ENCODE results near the gene SPHK2. TPM values are rescaled to one million over a fixed set of nuclear protein-coding genes. Genes with fewer than 3 reads are reported as not detected.

Gene SPHK2
- total RNA-seq, 2 experiments from 2014 or later, result 27.7 to 29.5 TPM

DNA sequence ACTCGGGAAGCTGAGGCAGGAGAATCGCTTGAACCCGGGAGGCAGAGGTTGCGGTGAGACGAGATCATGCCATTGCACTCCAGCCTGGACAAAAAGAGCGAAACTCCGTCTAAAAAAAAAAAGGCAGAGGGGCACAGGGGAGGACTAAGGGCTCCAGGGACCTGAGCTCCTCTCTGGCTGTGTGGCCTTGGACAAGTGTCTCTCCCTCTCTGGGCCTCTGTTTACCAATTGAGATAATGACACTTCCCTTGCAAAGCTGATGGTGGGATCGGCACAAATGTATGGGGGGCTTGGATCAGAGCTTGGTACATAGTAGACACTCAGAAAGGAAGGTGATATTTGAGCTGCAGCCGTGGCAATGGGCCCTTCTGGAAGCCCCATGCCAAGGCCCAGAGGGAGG, 24.1 kb upstream of the SPHK2 start:
- POLR2A ChIA-PET, result interaction anchor here (1.0 kb wide), 1 partner anchor 21 kb away, joined by 3 read pairs; no protein-coding TSS in a partner anchor
- no peak for DNase-seq
- Mint-ChIP-seq H3K9me3 (no peaks in the 10 kb centered on the region), H3K36me3 (ENCODE audit: low read depth) (peaks cover 21% of the 10 kb centered on the region), H3K4me3 (peak overlapping the region; percentile 74), H3K27me3 (no peaks in the 10 kb centered on the region), H3K27ac (peak overlapping the region; percentile 85), H3K4me1 (peaks cover 53% of the 10 kb centered on the region)
- CTCF ChIA-PET, result interaction anchor here (1.3 to 1.7 kb wide), 3 partner anchors 11 to 89 kb away, joined by 4 to 9 read pairs (median 5); no protein-coding TSS in a partner anchor

DNA sequence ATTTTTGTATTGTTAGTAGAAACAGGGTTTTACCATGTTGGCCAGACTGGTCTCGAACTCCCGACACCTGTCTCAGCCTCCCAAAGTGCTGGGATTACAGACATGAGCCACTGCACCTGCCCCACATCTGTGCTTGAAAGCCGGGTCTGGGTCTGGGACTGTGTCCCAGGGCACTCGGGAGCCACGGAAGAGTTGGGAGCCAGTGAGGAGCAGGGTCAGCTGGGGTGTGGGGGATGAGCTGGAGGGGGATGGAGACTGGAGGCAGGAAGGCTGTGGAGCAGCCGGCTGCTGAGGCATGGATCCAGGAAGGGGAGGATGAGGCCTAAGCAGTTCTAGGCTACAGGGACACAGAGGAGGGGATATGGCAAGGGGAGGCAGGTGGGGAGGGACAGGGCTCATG, 23.5 kb upstream of the SPHK2 start:
- Mint-ChIP-seq H3K36me3 (ENCODE audit: low read depth) (peaks cover 21% of the 10 kb centered on the region), H3K4me3 (peak overlapping the region; percentile 74), H3K4me1 (peaks cover 49% of the 10 kb centered on the region), H3K27me3 (no peaks in the 10 kb centered on the region), H3K27ac (peak overlapping the region; percentile 85), H3K9me3 (no peaks in the 10 kb centered on the region)
- ChIA-PET CTCF (interaction anchor here (1.3 to 1.7 kb wide), 3 partner anchors 11 to 90 kb away, joined by 4 to 9 read pairs (median 5); no protein-coding TSS in a partner anchor), POLR2A (no interaction called here)
- DNase-seq, result no peak

DNA sequence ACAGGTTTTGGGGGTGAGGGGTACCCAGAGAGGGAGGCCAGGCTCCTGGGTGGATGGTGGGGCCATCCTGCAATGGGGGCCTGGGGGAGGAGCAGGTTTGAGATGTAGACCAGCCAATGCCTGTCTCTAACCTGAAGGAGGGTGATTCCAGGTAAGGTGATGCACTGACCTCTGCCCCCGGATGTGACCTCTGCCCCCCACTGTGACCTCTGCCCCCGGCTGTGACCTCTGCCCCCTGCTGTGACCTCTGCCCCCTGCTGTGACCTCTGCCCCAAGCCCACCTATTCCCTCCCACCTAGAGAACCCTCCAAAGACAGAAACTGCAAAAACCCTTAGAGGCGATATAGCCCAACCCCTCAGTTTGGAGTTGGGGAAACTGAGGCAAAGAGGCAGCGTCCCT, 23.1 kb upstream of the SPHK2 start:
- H3K27me3 Mint-ChIP-seq, result no peaks in the 10 kb centered on the region
- CTCF ChIA-PET, result no interaction called here

DNA sequence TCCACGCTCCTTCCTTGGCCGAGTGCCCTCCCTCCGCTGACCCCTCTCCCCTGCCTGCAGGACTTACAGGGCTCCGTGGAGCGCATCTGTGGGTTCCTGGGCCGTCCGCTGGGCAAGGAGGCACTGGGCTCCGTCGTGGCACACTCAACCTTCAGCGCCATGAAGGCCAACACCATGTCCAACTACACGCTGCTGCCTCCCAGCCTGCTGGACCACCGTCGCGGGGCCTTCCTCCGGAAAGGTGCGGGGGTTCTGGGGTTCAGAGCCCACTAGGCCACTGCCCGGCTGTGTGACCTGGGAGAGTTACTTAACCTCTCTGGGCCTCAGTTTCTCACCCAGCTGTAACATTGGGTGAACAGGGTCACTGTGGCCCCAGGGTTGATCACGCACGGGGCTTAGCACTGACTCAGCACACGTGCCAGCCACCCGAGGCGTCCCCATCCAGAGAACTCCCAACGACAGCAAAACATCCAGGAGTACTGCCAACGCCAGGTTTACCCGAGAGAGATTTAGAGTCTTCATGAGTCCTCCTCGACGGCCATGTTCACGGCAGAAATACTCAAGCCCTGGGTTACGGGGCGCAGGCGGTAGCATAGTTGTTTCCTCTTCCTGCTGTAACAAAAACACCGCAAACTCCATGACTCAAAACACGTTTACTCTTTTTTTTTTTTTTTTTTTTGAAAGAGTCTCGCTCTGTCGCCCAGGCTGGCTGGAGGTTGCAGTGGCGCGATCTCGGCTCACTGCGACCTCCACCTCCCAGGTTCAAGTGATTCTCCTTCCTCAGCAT, 22.4 kb upstream of the SPHK2 start:
- Mint-ChIP-seq H3K36me3 (ENCODE audit: low read depth) (peaks cover 21% of the 10 kb centered on the region), H3K27me3 (no peaks in the 10 kb centered on the region), H3K4me3 (peak overlapping the region; percentile 74), H3K27ac (peak overlapping the region; percentile 85), H3K9me3 (no peaks in the 10 kb centered on the region), H3K4me1 (peaks cover 39% of the 10 kb centered on the region)
- peak; percentile 75 for DNase-seq
- CTCF ChIA-PET, result interaction anchor here (0.7 kb wide), 1 partner anchor 114 kb away, joined by 4 read pairs; no protein-coding TSS in a partner anchor
- POLR2A ChIA-PET, result interaction anchor here (0.6 to 1.1 kb wide), 3 partner anchors 9 to 406 kb away, joined by 3 to 4 read pairs (median 4); no protein-coding TSS in a partner anchor

More for the DNA sequence above, 23.1 kb upstream of the SPHK2 start:
- peak overlapping the region; percentile 74 for H3K4me3 Mint-ChIP-seq
- DNase-seq, result no peak
- H3K9me3 Mint-ChIP-seq, result no peaks in the 10 kb centered on the region
- POLR2A ChIA-PET, result interaction anchor here (1.0 to 1.1 kb wide), 2 partner anchors 10 to 14 kb away, joined by 4 read pairs; no protein-coding TSS in a partner anchor
- peaks cover 45% of the 10 kb centered on the region for H3K4me1 Mint-ChIP-seq
- peaks cover 21% of the 10 kb centered on the region for H3K36me3 Mint-ChIP-seq (ENCODE audit: low read depth)
- H3K27ac Mint-ChIP-seq, result peak overlapping the region; percentile 85

DNA sequence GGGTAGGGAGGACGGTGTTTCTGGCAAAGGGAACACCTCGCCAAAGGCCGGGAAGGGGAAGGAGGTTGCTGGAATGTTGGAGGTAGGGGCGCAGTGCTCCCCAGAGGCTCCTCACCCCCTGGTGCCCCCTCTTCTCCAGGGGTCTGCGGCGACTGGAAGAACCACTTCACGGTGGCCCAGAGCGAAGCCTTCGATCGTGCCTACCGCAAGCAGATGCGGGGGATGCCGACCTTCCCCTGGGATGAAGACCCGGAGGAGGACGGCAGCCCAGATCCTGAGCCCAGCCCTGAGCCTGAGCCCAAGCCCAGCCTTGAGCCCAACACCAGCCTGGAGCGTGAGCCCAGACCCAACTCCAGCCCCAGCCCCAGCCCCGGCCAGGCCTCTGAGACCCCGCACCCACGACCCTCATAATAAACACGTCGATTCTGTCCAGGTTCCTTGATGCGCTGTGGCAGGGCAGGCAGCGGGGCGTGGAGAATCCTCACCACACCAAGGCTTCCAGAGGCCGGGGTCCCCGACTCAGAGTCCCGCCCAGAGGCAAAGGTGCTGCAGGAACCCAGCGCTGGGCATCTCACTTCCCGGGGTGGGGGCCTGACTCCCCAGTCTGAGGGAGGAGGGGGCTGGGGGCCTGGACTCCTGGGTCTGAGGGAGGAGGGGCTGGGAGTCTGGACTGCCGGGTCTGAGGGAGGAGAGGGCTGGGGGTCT, 20.2 kb upstream of the SPHK2 start:
- H3K27me3 Mint-ChIP-seq, result no peaks in the 10 kb centered on the region
- no peak overlapping the region for H3K27ac Mint-ChIP-seq
- H3K9me3 Mint-ChIP-seq, result no peaks in the 10 kb centered on the region
- ChIA-PET CTCF (no interaction called here), POLR2A (no interaction called here)
- H3K4me1 Mint-ChIP-seq, result peaks cover 29% of the 10 kb centered on the region
- DNase-seq, result no peak
- peak overlapping the region; percentile 21 for H3K4me3 Mint-ChIP-seq
- peaks cover 16% of the 10 kb centered on the region for H3K36me3 Mint-ChIP-seq (ENCODE audit: low read depth)

DNA sequence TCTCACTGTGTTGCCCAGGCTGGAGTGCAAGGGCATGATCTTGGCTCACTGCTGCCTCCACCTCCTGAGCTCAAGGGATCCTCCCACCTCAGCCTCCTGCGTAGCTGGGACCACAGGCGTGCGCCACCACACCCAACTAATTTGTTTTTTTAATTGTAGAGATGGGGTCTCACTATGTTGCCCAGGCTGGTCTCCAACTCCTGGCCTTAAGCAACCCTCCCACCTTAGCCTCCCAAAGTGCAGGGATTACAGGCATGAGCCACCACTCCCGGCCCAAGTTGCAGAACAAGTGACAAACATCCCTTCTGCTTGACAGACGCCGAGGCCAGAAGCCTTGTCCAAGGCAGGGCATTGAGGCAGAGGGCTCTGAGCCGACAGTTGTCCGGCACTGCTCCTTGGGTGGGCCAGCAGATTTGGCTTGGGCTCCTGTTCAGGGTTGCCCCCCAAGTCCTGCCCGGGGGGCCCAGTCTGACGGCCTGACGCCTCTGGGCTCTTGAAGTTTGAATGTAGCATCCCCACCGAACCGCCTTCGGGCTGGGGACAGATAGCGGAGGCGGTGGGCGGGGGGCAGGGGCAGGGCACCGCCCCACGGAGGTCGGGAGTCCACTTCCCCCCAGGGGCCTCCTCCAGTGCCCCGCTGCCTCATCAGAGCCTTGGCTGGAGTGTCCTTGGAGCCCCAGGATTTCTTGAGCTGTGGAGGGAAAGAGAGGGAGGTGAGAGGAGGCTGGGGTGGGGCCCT, 18.5 kb upstream of the SPHK2 start:
- Mint-ChIP-seq H3K4me3 (no peak overlapping the region), H3K9me3 (no peaks in the 10 kb centered on the region), H3K27ac (no peak overlapping the region), H3K4me1 (peaks cover 15% of the 10 kb centered on the region), H3K27me3 (no peaks in the 10 kb centered on the region), H3K36me3 (ENCODE audit: low read depth) (peaks cover 9% of the 10 kb centered on the region)
- POLR2A ChIA-PET, result interaction anchor here (0.8 to 1.4 kb wide), 2 partner anchors 12 to 16 kb away, joined by 3 to 4 read pairs; no protein-coding TSS in a partner anchor
- CTCF ChIA-PET, result no interaction called here
- DNase-seq, result no peak

DNA sequence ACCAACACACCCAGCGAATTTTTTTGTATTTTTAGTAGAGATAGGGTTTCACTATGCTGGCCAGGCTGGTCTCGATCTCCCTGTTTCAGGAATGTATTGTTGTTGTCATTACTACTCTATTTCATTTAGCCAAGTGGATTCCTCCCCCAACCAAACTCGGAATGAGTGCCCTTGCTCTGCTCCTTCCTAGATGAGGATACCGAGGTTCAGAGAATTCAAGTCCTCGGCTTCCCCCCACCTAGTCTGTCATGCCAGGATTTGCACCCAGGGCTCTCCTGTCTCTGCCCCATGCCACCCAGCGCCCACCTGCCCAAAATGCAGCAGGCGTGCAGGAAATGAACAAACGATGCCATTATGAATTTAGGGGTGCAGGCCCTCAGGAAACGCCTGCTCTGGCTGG, 16.3 kb upstream of the SPHK2 start:
- CTCF ChIA-PET, result interaction anchor here (1.2 kb wide), 1 partner anchor 14 kb away, joined by 7 read pairs; no protein-coding TSS in a partner anchor
- POLR2A ChIA-PET, result interaction anchor here (1.9 kb wide), 1 partner anchor 16 kb away, joined by 6 read pairs; the partner anchor contains the start of genes RPL18 and SPHK2

DNA sequence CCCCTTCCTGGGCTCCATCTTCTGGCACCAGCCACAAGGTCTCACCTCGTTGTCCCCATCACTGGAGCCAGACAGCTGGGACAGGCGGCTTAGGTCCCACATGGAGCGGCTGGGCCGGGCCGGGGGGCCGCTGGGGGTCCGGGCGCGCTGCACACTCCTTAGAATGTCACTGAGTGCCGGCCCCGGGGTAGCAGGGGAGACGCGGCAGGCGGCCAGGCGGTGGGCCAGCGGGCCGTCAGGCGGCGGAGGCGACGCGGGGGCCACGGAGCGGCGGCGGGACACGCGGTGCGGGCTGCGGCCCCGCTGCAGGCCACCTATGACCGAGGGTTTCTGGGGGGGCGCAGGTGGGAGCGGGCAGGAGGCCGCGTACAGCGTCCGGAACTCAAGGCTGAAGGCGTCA, 15.9 kb upstream of the SPHK2 start:
- ChIA-PET CTCF (no interaction called here), POLR2A (interaction anchor here (1.9 kb wide), 1 partner anchor 15 kb away, joined by 6 read pairs; the partner anchor contains the start of genes RPL18 and SPHK2)
- Mint-ChIP-seq H3K4me3 (no peak overlapping the region), H3K27ac (no peak overlapping the region), H3K27me3 (no peaks in the 10 kb centered on the region), H3K4me1 (peaks cover 3% of the 10 kb centered on the region), H3K36me3 (ENCODE audit: low read depth) (no peaks in the 10 kb centered on the region), H3K9me3 (no peaks in the 10 kb centered on the region)
- DNase-seq, result no peak

More for the DNA sequence above, 16.3 kb upstream of the SPHK2 start:
- Mint-ChIP-seq H3K4me1 (peaks cover 3% of the 10 kb centered on the region), H3K4me3 (no peak overlapping the region), H3K27me3 (no peaks in the 10 kb centered on the region), H3K9me3 (no peaks in the 10 kb centered on the region), H3K36me3 (ENCODE audit: low read depth) (no peaks in the 10 kb centered on the region), H3K27ac (no peak overlapping the region)
- DNase-seq, result no peak

DNA sequence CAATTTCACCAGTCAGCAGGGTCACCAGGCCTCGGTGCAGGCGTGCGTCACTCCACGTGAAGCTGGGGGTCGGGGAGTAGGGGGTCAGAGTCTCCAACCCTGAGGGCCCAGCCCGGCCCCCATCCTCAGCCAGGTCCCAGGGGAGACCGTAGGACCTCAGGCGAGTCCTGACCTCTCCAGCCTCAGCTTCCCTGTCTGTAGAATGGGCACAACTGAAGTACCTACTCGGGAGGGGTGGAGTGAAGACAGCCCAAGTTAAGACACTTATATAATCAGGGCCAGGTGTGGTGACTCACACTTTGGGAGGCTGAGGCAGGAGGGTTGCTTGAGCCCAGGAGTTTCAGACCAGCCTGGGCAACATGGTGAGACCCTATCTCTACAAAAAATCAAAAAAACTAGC, 15.5 kb upstream of the SPHK2 start:
- no peaks in the 10 kb centered on the region for H3K27me3 Mint-ChIP-seq
- H3K9me3 Mint-ChIP-seq, result no peaks in the 10 kb centered on the region
- H3K4me1 Mint-ChIP-seq, result peaks cover 3% of the 10 kb centered on the region
- ChIA-PET CTCF (no interaction called here), POLR2A (interaction anchor here (1.9 kb wide), 1 partner anchor 15 kb away, joined by 6 read pairs; the partner anchor contains the start of genes RPL18 and SPHK2)
- H3K27ac Mint-ChIP-seq, result no peak overlapping the region
- no peak overlapping the region for H3K4me3 Mint-ChIP-seq
- DNase-seq, result no peak
- H3K36me3 Mint-ChIP-seq (ENCODE audit: low read depth), result no peaks in the 10 kb centered on the region

DNA sequence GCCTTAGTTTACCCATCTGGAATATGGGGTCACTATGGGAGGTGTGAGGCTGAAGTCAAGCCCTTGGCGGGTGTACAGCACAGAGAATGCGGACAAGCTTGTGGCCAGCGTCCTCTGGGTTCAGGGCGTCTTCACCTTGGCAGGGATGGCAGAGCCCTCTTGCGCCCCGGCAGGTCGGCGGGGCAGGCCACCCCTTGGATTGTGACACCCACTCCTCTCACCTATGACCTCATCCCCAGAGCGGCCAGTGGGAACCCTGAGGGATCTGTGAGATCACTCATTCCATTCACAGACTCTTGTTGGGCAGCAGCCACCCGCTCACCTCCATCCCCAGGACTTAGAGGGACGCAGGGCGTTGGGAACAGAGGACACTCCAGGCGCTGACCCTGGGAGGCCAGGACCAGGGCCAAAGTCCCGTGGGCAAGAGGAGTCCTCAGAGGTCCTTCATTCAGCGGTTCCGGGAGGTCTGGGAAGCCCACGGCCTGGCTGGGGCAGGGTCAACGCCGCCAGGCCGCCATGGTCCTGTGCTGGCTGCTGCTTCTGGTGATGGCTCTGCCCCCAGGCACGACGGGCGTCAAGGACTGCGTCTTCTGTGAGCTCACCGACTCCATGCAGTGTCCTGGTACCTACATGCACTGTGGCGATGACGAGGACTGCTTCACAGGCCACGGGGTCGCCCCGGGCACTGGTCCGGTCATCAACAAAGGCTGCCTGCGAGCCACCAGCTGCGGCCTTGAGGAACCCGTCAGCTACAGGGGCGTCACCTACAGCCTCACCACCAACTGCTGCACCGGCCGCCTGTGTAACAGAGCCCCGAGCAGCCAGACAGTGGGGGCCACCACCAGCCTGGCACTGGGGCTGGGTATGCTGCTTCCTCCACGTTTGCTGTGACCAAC, 12.6 kb upstream of the SPHK2 start, which contains the start of gene SPACA4:
SPACA4 (plus strand) TSS at position 280 of the 896 bp plus-strand sequence; CDS start at position 517, 237 bp downstream.
- Mint-ChIP-seq H3K27me3 (no peaks in the 10 kb centered on the region), H3K27ac (no peak within 1 kb of the TSS)

DNA sequence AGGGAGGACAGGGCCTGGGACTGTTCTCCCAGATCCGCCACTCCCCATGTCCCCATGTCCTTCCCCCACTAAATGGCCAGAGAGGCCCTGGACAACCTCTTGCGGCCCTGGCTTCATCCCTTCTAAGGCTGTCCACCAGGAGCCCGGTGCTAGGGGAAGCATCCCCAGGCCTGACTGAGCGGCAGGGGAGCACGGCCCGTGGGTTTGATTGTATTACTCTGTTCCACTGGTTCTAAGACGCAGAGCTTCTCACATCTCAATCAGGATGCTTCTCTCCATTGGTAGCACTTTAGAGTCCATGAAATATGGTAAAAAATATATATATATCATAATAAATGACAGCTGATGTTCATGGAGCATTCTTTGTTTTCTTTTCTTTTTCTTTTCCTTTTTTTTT, 11.9 kb upstream of the SPHK2 start:
- Mint-ChIP-seq H3K27me3 (no peaks in the 10 kb centered on the region), H3K4me3 (no peak overlapping the region), H3K9me3 (no peaks in the 10 kb centered on the region), H3K36me3 (ENCODE audit: low read depth) (no peaks in the 10 kb centered on the region), H3K4me1 (peaks cover 4% of the 10 kb centered on the region), H3K27ac (no peak overlapping the region)
- no peak for DNase-seq
- ChIA-PET CTCF (interaction anchor here (0.9 to 3.0 kb wide), 5 partner anchors 9 to 118 kb away, joined by 3 to 24 read pairs (median 4); no protein-coding TSS in a partner anchor), POLR2A (interaction anchor here (6.0 kb wide), 1 partner anchor 10 kb away, joined by 51 read pairs; the partner anchor contains the start of genes RPL18 and SPHK2)

More for the DNA sequence above, 12.6 kb upstream of the SPHK2 start, which contains the start of gene SPACA4:
- no peak for DNase-seq
- Mint-ChIP-seq H3K4me1 (peaks cover 4% of the 10 kb centered on the region), H3K9me3 (no peaks in the 10 kb centered on the region), H3K4me3 (no peak within 1 kb of the TSS), H3K36me3 (ENCODE audit: low read depth) (no peaks in the 10 kb centered on the region)
- CTCF ChIA-PET, result interaction anchor here (0.9 to 3.0 kb wide), 7 partner anchors 10 to 117 kb away, joined by 3 to 24 read pairs (median 4); no protein-coding TSS in a partner anchor
- POLR2A ChIA-PET, result interaction anchor here (0.7 to 6.0 kb wide), 2 partner anchors 10 to 11 kb away, joined by 4 to 51 read pairs; partner anchors contain the start of genes RPL18 and SPHK2
